Urothelium cell line (cell line): ENCODE data around the gene GPSM1.

Experiments
- DNase-seq: peaks from one replicate; pipeline ENCODE4 v3.0.0; 2011; ENCODE audit warnings: low spot score, mixed read lengths
- FAIRE-seq: peaks from 2 replicates; lab custom pipeline; 2011; peaks lifted over from hg19 to GRCh38; lab: Jason Lieb, UNC

Gene GPSM1, protein sequence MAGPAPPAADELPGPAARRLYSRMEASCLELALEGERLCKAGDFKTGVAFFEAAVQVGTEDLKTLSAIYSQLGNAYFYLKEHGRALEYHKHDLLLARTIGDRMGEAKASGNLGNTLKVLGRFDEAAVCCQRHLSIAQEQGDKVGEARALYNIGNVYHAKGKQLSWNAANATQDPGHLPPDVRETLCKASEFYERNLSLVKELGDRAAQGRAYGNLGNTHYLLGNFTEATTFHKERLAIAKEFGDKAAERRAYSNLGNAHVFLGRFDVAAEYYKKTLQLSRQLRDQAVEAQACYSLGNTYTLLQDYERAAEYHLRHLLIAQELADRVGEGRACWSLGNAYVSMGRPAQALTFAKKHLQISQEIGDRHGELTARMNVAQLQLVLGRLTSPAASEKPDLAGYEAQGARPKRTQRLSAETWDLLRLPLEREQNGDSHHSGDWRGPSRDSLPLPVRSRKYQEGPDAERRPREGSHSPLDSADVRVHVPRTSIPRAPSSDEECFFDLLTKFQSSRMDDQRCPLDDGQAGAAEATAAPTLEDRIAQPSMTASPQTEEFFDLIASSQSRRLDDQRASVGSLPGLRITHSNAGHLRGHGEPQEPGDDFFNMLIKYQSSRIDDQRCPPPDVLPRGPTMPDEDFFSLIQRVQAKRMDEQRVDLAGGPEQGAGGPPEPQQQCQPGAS

GRCh38 chr9:136327304-136327974, at the start of gene GPSM1:
GPSM1 (plus strand) TSS chr9:136327539; CDS start chr9:136327696, 157 bp downstream.
- FAIRE-seq (peak; percentile 82), DNase-seq (peak; percentile 80)

DNA sequence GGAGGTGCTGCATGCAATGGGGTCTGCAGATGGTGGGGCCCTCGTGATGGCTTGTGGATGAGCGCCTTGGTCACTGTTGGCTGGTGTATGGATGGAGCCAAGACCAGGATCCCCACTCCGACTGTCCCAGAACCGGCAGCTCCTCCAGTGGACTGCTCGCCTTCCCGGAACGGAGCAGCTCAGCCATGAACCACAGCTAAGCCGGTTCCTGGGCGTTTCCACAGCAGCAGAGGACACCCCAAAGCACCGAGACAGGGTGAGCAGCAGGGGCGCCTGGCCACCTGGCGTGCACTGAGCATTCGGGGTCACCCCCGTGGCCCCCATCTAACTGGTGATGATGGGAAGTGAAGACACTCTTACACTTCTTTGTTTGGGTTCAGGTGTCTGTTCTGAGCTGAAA, 49.6 kb upstream of the GPSM1 start:
- DNase-seq (no peak), FAIRE-seq (no peak)

DNA sequence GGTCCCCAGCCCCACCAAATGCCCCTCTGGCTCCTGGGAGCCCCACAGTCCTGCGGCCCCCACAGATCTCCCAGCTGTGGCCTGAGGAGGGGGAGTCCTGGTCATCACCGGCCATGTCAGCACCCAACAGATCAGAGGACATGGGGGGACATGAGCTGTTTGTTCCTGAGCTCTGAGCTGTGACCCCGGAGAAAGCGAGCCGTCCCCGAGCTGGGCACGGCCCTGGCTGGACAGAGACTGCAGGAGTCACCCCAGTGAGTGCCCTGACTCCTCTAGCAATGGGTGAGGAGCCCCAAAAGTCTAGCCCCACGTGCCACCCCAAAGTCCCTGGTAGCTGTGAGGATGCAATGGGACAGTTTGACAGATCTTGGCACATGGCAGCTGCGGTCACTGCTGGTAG, 49.1 kb upstream of the GPSM1 start:
- FAIRE-seq: no peak
- DNase-seq: no peak

- DNase-seq: no peak
- FAIRE-seq: no peak
These were observed 48.4 kb upstream of the GPSM1 start for GRCh38 chr9:136278894-136279293.

GRCh38 chr9:136279471-136279870, 47.9 kb upstream of the GPSM1 start:
- FAIRE-seq (no peak), DNase-seq (no peak)

- no peak for DNase-seq
- no peak for FAIRE-seq
These were observed 46.6 kb upstream of the GPSM1 start for GRCh38 chr9:136280535-136281315.

DNA sequence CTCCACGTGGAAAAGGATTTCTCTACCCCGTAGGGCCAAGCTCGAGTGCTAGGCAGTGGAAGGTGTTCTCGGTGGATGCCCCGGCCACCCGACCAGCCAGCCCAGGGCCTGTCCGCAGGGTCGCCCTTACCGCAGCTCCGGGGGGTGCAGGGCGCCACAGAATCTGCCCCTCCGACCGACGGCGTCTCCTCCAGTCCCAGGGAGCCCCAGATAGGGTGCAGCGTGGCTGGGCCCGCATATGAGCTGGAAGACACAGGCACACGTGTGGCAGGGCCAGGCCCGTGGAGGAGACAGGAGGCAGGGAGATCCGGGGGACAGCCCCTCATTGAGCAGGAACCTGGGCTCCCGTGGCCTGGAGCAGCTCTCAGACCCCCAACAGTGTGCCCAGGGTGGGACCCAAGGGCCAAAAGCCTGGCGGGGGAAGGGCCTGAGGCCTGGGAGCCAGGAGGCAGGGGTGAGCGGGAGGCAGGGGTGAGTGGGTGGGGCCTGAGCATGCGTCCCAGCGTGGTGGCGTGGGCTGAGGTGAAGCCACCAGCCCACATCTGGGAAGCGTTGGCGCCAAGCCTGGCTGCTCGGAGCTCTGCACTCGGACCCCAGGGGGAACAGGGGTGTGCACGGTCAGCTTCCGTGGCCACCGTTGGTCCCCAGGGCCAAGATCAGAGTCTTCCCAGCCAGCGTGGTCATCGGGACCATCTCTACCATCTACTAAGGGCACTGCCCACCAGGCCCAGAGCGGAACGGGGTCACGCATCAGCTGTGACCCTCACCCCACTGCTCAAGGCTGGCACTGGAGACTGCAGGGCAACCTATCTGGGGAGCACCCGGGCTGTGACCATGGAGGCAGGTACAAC, 45.7 kb upstream of the GPSM1 start:
- FAIRE-seq: no peak
- DNase-seq: no peak

DNA sequence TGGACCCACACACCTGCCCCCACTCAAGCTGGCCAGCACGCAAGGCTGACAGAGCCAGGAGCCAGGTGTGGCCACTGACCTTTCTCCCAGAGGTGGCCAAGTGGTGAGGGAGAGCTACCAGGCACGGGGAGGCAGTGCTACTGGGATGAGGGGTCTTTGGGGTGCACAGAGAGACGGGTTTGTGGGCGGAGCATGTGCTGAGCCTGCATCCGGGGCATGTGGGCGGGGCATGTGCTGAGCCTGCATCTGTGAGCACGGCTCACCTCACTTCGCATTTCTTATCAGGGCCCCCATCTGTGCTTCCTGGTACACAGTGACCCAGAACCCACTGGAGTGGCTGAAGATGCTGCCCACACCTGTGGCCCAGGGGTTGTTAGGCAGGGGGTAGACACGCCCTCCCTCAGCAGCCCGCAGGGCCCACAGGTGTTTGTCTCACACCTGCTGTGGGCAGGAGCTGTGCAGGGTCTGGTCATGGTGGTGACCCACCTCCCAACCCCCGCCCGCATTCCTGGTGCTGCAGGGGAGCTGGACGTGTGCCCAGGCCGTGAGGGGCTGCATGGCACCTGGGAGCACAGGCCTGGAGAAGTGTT, 45.0 kb upstream of the GPSM1 start:
- DNase-seq: no peak
- no peak for FAIRE-seq

DNA sequence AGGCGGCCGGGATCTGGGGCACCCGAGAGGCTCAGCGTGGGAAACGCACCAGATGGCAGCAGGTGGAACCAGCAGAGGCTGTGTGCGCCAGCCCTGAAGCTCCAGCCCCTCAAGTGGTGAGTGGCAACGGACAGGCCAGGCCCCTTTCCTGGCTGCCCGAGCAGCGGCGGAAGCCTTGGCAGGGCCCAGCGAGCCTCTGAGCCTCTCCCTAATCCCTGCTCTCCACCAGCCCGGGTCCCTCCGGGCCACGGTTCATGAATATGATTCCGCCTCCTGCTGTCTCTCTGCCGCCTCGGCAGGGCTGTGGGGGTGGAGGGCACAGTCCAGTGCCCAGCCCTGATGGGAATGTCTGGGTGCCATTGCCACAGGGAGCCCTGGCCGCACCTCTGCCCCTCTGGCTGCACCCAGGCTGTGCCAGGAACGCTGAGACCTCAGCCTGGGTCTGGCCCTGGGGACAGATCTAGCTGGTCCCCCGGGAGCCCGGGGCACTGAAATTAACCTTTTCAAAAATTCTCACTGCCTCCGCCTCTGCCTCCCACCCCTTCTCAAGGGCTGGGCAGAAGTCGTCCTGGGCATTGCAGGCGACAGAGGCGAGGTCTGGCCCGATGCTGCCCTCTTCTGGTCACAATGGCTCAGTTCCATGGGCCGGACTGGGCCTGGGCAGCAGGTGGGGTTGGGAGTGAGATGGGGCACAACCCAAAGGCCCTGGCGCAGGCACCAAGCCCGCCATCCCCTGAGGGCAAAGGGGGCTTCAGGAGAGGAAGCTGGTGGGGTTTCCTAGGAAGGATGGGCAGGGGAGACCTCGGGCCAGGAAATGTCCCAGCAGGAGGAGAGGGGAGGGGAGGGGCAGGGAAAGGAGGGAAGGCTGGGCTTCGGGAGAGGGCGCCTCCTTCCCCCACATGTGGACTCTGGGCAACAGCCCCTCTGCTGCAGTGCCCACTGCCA, 43.8 kb upstream of the GPSM1 start:
- no peak for FAIRE-seq

GRCh38 chr9:136284311-136284710, 43.0 kb upstream of the GPSM1 start:
- DNase-seq (no peak), FAIRE-seq (no peak)

More for the DNA sequence above, 43.8 kb upstream of the GPSM1 start:
- DNase-seq: peak; percentile 85

- no peak for DNase-seq
- no peak for FAIRE-seq
These were observed 42.4 kb upstream of the GPSM1 start for GRCh38 chr9:136284951-136285350.

DNA sequence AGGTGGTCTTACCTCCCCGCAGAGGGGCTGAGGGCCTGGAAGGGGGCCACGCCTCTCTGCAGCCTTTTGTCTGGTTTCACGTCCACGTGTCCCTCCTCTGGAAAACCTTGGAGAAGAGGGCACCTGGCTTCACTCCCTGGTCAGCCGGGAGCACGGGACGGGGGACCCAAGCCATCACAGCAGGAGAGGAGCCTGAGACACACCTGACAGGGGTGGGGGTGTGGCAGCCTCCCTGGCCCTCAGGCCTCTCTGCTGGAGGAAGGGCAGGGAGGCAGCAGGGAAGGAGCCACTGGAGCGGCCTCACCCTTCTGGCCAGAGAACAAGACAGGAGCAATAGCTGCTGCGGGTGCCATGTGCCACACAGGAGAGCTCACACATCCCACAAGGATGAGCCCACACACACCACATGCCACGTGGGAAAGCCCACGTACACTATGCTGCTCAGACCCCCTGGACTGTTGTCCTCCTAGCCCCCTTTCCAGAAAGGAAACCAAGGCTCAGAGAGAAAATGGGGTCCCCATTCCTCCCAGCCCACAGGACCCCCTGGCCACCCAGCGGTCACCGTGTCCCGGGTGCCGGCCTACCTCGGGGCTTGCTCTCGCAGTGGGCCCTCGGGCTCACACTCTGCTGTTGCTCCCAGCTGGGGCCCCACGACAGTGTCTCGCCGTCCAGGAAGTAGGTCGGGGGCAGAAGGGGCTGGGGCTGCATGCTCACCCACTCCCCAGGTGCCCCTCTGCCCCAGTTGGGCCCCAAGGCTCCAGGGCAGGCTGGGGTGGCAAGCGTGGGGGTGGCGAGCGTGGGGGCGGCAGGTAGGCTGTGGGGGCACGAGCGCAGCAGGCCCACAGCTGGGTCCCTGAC, 41.6 kb upstream of the GPSM1 start:
- DNase-seq (no peak), FAIRE-seq (no peak)

DNA sequence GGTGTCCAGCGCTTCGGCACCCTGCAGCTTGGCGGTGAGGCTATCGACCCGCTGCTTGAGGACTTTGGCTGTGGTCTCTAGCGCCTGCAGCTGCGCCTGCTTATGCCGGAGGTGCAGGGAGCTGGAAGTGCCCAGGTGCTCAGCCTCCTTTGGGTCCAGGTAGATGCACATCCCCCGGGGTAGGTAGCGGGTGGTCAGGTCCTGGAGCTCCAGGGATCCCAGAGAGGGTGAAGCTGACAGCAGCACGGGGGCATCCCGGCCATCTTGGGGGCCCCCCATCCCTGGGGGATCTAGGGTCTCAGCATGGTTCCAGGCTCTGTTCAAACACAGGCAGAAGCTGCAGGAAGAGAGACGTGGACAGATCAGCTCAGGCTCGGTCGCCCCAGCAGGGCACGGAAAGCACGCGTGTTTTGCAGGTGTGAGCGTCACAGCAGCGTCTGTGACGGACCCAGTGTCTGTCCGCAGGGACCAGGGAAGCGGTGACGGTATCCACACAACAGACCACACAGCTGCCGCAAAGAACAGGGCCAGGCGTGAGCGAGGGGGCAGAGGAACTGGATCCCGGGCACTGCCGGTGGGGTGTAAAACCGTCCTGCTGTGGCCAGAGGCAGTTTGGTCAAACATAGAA, 40.9 kb upstream of the GPSM1 start:
- no peak for DNase-seq
- FAIRE-seq: no peak

GRCh38 chr9:136286987-136287379, 40.4 kb upstream of the GPSM1 start:
- FAIRE-seq (no peak), DNase-seq (no peak)

DNA sequence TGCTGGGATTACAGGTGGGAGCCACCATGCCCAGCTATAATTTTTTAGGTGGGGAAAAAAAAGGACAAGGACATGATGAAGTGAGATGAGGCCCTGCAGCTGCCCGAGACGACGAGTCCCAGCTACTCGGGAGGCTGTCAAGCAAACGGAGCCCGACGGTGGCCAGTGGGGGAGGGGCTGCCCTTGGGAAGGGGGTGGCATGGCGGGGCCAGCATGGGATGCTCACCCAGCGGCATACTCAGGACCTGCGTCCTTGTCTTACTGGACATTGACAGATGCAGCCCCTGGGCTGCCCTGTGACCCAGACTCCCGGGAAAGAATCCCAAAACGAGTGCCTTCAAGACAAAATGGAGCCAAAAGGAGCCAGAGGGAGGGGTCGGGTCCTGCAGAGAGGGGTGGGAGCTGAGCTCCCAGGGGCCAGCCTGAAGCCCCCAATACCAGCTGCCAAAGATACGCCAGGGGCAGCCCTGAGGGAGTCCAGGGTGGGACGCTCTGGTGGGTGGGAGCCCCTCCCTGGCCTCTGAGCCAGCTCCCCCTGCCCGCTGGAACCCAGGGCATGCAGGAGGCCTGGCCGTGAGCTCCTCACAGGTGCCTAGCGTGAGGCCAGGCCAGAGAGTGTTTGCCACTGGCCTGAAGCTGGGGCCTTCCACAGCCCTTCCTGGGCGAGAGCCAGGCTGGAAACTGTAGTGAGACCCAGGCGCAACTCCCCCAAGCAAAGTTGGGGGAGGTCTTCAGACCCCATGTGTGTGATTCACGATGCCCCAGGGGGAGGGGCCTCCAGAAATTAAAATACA, 39.2 kb upstream of the GPSM1 start:
- DNase-seq (no peak), FAIRE-seq (no peak)
